Prostate gland (tissue), 2 donors: ENCODE measurements around the gene FERMT3.

Experiments used
- POLR2A ChIP-seq: fragments of 450-650 bp; IDR thresholded peaks from one replicate; pipeline ENCODE4 v1.6.1; 2016; ENCODE audit warnings: antibody characterized with exemption, mild to moderate bottlenecking
- POLR2AphosphoS5 ChIP-seq: sonication (generic); formaldehyde crosslinking; IDR thresholded peaks from one replicate; pipeline ENCODE4 v1.6.1; 2017; ENCODE audit warnings: antibody characterized with exemption
- TF ChIP-seq, protein P1 (sequence below), 4 experiments: fragments of 200-600 bp in 2 of 4; fragments of 450-650 bp in 2 of 4; sonication (generic) in 2 of 4; IDR thresholded peaks; 1 replicate in 3 of 4; 2 replicates in 1 of 4; pipeline ENCODE4 v1.5.1; 2016 to 2019; ENCODE audit warnings: antibody characterized with exemption in 4 of 4, mild to moderate bottlenecking in 2 of 4, moderate library complexity in 2 of 4

- TF ChIP-seq POLR2A (no peak), POLR2AphosphoS5 (no peak)
- TF ChIP-seq, protein P1, sequence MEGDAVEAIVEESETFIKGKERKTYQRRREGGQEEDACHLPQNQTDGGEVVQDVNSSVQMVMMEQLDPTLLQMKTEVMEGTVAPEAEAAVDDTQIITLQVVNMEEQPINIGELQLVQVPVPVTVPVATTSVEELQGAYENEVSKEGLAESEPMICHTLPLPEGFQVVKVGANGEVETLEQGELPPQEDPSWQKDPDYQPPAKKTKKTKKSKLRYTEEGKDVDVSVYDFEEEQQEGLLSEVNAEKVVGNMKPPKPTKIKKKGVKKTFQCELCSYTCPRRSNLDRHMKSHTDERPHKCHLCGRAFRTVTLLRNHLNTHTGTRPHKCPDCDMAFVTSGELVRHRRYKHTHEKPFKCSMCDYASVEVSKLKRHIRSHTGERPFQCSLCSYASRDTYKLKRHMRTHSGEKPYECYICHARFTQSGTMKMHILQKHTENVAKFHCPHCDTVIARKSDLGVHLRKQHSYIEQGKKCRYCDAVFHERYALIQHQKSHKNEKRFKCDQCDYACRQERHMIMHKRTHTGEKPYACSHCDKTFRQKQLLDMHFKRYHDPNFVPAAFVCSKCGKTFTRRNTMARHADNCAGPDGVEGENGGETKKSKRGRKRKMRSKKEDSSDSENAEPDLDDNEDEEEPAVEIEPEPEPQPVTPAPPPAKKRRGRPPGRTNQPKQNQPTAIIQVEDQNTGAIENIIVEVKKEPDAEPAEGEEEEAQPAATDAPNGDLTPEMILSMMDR (IDR thresholded peaks at IDR 0.05): no peak
Measured at GRCh38 chr11:64198511-64198910, 8.0 kb upstream of the FERMT3 start.
